C4-2B (cell line): ENCODE data around the gene CACNA2D1.

Experiments
- CTCF ChIP-seq: fragments of 450-650 bp; conservative IDR thresholded peaks from 2 replicates; pipeline ENCODE4 v1.5.1; 2017; ENCODE audit warnings: mild to moderate bottlenecking
- ZFX ChIP-seq: fragments of 450-650 bp; IDR thresholded peaks from 2 replicates; pipeline ENCODE4 v1.6.1; 2017

DNA sequence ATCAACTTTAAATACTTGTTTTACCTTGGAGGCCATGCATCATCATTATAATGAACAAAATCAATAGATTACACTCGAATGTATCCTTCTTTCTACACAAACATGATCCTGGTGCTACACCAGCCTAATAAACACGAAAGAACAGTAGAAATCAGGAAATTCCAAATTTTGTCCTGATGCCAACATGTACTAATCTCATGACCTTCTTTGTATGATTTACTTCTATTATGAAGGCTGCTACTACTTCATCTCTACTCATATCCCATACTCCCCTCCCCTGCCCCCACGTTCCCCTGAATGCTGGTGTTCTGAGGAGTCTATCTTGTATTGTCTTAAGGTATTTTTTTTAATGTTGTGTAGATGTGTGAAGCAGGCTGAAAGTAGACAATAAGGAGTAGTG lies 315.0 kb downstream of the CACNA2D1 start:
- TF ChIP-seq CTCF (no peak), ZFX (no peak)
